ENCODE measurements around the gene BDH1.

BDH1 gene

DNA sequence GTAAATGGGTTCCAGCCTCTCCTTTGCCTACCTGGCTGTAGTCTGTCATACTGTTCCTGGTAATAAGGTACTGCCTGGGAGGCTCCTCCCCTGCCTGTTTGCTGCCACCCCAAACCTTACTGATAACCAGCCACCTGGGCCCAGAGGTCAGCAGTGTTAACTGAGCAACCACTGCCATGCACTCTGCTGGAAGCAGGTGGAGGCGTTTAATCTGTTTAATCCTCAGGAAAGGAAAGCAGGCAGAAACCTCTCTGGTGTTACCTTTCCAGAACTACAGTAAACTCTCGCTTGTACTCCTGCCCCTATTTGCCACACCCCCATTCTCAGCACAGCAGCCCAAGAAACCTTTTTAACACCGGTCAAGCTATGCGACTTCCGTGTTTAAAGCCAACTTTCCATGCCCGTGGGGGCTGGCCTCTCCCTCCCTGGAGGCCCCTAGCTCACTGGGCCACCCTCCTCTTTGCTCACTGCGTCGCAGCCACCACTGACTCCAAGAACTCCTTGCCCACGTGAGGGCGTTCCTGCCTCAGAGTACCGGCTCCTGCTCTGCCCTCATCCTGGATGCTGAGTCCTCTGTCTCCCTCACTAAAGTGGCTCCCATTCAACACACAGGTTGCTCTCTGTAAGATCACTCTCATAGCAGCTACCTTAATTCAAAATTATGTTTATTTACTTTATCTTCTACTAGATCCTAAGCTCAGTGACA lies 8.3 kb downstream of the BDH1 start:
- peaks cover 36% of the 10 kb centered on the region for H3K4me1 Mint-ChIP-seq (ENCODE audit: low read depth)
- H3K9me3 Mint-ChIP-seq = no peaks in the 10 kb centered on the region
- no peak overlapping the region for H3K4me3 Mint-ChIP-seq
- intact Hi-C loops (cut with micrococcal nuclease) = no loop called here
- H3K36me3 Mint-ChIP-seq (ENCODE audit: low read depth) = peaks cover 5% of the 10 kb centered on the region
- no peak overlapping the region for H3K27ac Mint-ChIP-seq
- H3K27me3 Mint-ChIP-seq = no peaks in the 10 kb centered on the region

DNA sequence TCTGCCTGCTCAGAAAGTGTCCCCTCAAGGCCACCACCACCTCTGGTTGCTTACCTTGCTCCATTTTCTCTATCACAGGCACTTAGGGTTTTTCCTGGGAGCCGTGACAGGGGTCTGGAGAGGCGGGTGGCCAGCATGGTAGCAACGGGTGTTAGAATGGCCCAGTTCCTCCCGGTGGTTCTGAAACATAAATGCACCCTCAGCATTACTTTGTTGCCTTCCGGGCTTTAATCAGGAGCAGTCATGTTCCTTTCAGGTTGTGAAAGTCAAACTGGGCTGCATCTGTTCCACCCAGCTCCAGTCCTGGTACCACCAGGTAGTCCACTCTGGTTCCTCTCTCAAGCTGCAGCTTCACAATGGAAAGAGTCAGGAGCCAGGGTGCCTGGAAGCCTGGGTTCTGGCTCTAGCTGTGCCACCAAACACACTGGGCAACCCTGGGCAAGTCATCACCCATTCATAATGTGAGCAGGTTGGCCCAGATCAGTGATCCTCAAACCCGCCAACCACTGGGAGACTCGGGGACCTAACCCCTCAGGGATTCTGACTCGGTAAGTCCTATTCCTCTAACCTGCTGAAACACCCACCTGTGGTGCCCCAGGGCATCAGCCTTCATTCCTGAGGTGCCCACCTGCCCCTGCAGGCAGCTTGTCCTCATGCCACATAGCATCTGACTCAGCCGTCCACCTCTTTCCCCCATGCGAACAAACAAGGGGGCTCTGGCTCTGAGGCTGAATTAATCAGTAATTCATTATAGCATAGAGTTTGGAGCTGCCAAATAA lies 9.3 kb downstream of the BDH1 start:
- Mint-ChIP-seq H3K27me3 (no peaks in the 10 kb centered on the region), H3K9me3 (no peaks in the 10 kb centered on the region), H3K27ac (peak overlapping the region; percentile 67), H3K4me1 (ENCODE audit: low read depth) (peaks cover 42% of the 10 kb centered on the region), H3K4me3 (no peak overlapping the region), H3K36me3 (ENCODE audit: low read depth) (peaks cover 5% of the 10 kb centered on the region)
- intact Hi-C loops (cut with micrococcal nuclease) = no loop called here

DNA sequence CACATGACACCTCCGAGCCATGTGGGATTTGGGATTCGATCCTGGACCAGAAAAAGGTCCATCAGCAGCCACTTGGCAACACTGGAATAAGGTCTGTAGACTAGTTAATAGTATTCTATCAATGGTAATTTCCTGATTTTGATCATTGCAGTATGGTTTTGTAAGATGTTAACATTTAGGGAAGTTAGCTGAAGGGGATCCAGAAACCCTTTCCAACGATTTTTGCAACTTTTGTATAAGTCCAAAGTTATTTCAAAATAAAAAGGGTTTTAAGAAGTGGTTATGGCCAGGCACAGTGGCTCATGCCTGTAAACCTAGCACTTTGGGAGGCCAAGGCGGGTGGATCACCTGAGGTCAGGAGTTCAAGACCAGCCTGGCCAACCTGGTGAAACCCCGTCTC lies 10.2 kb downstream of the BDH1 start:
- no peaks in the 10 kb centered on the region for H3K27me3 Mint-ChIP-seq

DNA sequence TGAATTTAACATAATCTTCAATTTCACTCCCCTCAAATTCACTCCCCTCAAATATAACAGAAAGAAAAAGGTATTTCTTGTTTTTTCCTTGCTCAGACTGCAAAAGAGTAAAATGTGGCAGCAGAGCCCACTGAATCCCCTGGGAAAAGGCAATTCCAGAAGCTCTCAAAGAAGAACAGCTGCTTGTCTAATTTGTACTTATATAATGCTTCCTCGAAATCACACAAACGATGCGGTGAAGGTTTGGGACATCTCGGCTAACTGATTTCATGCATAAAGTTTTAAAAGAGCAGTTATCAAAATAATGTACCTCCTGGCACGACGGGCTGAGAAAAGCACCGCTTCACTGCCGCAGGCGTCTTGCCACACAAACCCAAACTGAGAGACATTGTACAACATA lies 10.7 kb downstream of the BDH1 start:
- Mint-ChIP-seq H3K4me3 (no peak overlapping the region), H3K27ac (peak overlapping the region; percentile 53), H3K27me3 (no peaks in the 10 kb centered on the region), H3K36me3 (ENCODE audit: low read depth) (peaks cover 5% of the 10 kb centered on the region), H3K4me1 (ENCODE audit: low read depth) (peaks cover 51% of the 10 kb centered on the region), H3K9me3 (no peaks in the 10 kb centered on the region)
- intact Hi-C loops (cut with micrococcal nuclease) = no loop called here

More for the DNA sequence above, 10.2 kb downstream of the BDH1 start:
- peaks cover 49% of the 10 kb centered on the region for H3K4me1 Mint-ChIP-seq (ENCODE audit: low read depth)
- intact Hi-C loops (cut with micrococcal nuclease) = no loop called here
- peak overlapping the region; percentile 53 for H3K27ac Mint-ChIP-seq
- no peaks in the 10 kb centered on the region for H3K9me3 Mint-ChIP-seq
- H3K4me3 Mint-ChIP-seq = no peak overlapping the region
- peaks cover 5% of the 10 kb centered on the region for H3K36me3 Mint-ChIP-seq (ENCODE audit: low read depth)

DNA sequence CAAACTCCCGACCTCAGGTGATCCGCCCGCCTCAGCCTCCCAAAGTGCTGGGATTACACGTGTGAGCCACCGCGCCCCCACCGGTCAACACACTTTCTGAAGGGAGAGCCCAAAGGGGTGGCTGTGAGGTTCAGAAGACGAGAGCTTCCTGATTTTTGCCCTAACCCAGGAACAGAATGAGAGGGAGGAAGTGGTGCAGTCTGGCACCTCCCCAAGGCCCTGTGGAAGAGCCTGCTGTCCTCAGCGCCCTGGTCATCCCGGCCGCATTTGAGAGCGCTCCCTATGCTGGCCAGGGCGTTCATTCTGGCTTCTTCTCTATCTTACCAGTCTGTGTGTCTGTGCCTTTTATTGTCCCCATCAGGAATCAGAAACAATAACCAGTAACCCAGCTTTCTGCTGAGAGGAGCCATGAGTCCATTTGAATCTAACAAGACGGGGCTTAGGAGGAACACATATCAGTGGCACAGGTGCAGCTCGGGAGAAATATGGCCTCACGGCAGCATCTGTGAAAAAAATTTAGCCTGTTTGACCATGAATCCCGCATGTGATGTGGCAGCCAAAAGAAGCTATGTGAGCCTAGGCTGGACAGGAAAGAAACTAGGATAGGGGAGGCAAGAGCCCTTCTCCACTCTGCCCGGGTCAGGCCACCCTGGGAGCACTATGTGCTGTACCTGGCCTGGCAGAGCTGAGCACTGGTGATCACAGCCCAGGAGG lies 12.9 kb downstream of the BDH1 start:
- H3K36me3 Mint-ChIP-seq (ENCODE audit: low read depth) = peaks cover 17% of the 10 kb centered on the region
- no peak overlapping the region for H3K4me3 Mint-ChIP-seq
- peak overlapping the region; percentile 88 for H3K27ac Mint-ChIP-seq
- H3K4me1 Mint-ChIP-seq (ENCODE audit: low read depth) = peaks cover 58% of the 10 kb centered on the region
- no peaks in the 10 kb centered on the region for H3K27me3 Mint-ChIP-seq
- no peaks in the 10 kb centered on the region for H3K9me3 Mint-ChIP-seq
- intact Hi-C loops (cut with micrococcal nuclease) = no loop called here

DNA sequence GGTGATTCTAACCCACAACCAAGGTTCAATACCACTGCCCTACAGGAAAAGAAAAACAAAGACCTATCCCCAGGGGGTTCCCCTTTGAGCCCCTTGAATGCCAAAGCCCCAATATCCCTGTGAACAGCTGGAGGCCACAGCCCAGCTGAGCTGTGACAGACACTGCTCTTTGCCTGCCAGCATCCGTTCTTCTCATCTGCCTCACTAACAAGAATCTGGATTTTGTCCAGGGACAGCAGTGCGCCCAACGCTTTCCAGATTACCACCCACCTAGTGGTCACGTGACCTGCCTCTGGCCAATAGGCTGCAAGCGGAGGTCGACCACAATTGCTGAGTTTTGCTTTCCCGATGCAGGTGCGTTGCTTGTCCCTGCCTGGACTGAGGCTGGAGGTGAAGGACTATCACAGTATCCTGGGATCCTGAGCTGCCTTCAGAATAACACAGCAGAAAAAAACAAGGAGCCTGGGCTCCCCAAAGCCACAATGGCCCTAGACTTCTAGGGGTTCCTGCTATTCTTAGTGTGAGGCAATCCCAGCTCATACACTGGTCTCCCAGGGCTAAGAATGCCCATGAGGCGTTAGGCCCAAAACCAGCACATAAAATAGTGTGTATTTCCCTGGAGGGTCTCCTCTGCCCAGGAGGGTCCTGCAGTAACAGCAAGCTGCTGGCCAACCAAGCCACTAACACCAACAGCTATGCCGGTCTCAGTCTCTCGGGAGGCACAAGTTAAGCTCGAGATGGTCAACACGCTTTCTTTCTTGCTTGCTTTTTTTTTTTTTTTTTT lies 13.8 kb downstream of the BDH1 start:
- peak overlapping the region; percentile 88 for H3K27ac Mint-ChIP-seq
- H3K27me3 Mint-ChIP-seq = no peaks in the 10 kb centered on the region
- no peaks in the 10 kb centered on the region for H3K9me3 Mint-ChIP-seq
- peaks cover 56% of the 10 kb centered on the region for H3K4me1 Mint-ChIP-seq (ENCODE audit: low read depth)
- intact Hi-C loops (cut with micrococcal nuclease) = no loop called here
- H3K4me3 Mint-ChIP-seq = no peak overlapping the region
- peaks cover 26% of the 10 kb centered on the region for H3K36me3 Mint-ChIP-seq (ENCODE audit: low read depth)

DNA sequence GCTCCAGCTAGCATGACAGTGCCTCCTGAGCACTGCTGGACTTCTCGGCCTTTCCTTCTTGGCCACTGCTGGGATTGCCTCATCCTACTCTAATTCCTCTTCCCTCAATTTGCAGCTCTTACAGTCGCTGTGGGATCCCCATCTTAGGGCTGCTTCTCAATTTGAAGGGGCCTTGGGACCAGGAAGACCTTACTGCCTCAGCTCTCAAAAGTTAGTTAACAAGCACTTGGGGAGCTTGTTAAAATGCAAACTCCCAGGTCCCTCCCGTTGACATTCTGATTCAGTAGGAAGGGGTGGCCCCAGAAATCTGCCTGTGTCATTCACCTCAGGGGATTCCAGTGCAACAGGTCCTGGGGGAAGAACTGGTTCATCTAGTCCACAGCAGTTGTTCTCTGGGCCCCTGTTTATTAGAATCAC lies 14.8 kb downstream of the BDH1 start:
- Mint-ChIP-seq H3K9me3 (no peaks in the 10 kb centered on the region), H3K27me3 (no peaks in the 10 kb centered on the region), H3K36me3 (ENCODE audit: low read depth) (peaks cover 27% of the 10 kb centered on the region), H3K4me1 (ENCODE audit: low read depth) (peaks cover 46% of the 10 kb centered on the region), H3K4me3 (no peak overlapping the region), H3K27ac (no peak overlapping the region)
- intact Hi-C loops (cut with micrococcal nuclease) = no loop called here

DNA sequence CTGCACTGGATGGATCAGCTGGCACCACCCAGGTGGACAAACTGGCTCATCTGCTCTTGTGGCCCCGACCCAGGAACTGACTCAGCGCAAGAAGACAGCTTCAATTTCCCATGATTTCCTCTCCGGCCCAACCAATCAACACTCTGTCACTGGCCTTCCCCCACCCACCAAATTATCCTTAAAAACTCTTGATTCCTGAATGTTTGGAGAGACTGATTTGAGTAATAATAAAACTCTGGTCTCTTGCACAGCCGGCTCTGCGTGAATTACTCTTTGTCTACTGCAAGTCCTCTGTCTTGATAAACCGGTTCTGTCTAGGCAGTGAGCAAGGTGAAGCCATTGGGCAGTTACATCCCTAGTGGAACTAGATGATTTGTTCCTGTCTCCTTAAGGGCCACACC lies 16.1 kb downstream of the BDH1 start:
- H3K27me3 Mint-ChIP-seq = no peaks in the 10 kb centered on the region
- intact Hi-C loops (cut with micrococcal nuclease) = no loop called here
- peaks cover 36% of the 10 kb centered on the region for H3K4me1 Mint-ChIP-seq (ENCODE audit: low read depth)
- H3K4me3 Mint-ChIP-seq = no peak overlapping the region
- H3K9me3 Mint-ChIP-seq = no peaks in the 10 kb centered on the region
- H3K27ac Mint-ChIP-seq = no peak overlapping the region
- peaks cover 27% of the 10 kb centered on the region for H3K36me3 Mint-ChIP-seq (ENCODE audit: low read depth)

DNA sequence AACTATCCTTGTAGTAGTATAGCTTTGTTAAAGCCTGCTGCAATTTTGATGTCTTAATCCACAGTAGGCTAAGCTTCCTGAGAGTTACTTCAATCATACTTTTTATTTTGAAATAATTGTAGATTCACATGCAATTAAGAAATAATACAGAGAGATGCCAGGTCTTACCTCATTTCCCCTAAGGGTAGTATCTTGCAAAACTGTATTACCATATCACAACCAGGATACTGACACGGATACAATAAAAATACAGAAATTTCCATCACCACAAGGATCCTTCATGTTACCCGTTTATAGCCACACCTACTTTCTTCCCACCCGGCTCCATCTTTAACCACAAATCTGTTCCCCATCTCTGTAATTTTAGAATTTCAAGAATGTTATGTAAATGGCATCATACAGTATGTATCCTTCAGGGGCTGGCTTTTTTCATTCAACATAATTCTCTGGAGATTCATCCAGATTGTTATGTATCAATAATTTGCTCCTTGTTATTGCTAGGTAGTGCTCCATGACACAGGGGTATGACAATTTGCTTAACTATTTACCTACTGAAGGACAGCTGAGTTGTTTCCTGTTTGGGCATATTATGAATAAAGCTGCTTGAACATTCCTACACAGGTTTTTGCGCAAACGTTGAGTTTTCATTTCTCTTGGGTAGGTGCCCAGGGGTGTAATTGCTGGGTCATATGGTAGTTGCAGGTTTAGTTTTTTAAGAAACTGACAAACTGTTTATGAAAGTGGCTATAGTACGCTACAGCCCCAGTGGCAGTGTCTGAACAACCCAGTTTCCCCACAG lies 21.6 kb downstream of the BDH1 start:
- no peak overlapping the region for H3K27ac Mint-ChIP-seq
- no peaks in the 10 kb centered on the region for H3K9me3 Mint-ChIP-seq
- no peaks in the 10 kb centered on the region for H3K27me3 Mint-ChIP-seq
- peaks cover 44% of the 10 kb centered on the region for H3K36me3 Mint-ChIP-seq (ENCODE audit: low read depth)
- no peak overlapping the region for H3K4me3 Mint-ChIP-seq
- peaks cover 16% of the 10 kb centered on the region for H3K4me1 Mint-ChIP-seq (ENCODE audit: low read depth)
- intact Hi-C loops (cut with micrococcal nuclease) = no loop called here

DNA sequence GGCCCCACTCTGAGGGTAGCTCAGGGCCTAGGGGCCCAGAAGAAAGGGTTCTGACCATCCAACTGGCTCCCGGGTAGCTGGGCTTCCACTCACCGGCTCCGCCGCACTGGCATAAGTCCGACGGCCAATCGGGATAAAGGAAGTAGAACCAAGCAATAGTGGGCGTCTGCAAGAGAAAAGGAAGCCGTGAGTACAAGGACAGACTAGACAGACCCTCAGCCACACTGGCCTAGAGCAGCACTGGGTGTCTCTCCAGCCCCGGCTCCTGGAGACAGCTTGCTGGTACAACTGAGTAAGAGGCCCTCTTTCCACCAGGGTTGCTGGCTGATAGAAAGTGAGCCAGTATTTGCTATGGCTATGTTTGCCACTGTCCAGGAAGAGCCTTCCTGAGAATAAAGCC lies 22.4 kb downstream of the BDH1 start:
- Mint-ChIP-seq H3K9me3 (no peaks in the 10 kb centered on the region), H3K27me3 (no peaks in the 10 kb centered on the region), H3K4me1 (ENCODE audit: low read depth) (peaks cover 16% of the 10 kb centered on the region), H3K4me3 (no peak overlapping the region), H3K27ac (no peak overlapping the region), H3K36me3 (ENCODE audit: low read depth) (peaks cover 38% of the 10 kb centered on the region)
- intact Hi-C loops (cut with micrococcal nuclease) = no loop called here

DNA sequence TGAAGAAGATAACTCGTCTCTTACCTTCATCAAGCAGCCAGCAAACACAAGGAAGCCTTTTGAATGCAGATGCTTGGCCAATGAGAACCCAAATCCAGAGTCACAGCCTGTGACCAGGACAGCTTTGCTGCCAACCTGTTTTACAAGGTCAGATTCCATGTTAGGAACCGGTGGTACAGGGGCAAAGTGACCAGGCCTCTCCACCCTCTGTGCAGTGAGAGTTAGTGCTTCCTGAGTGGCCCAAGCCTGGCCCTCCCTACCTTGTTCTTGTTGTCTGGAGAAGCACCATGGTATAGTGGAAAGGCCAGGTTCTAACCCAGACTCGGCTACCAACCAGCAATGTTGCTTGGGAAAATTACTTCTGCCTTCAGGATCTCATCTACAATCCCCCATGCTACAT lies 23.4 kb downstream of the BDH1 start:
- H3K9me3 Mint-ChIP-seq = no peaks in the 10 kb centered on the region
- H3K27ac Mint-ChIP-seq = no peak overlapping the region
- no peak overlapping the region for H3K4me3 Mint-ChIP-seq
- H3K4me1 Mint-ChIP-seq (ENCODE audit: low read depth) = peaks cover 16% of the 10 kb centered on the region
- H3K36me3 Mint-ChIP-seq (ENCODE audit: low read depth) = peaks cover 38% of the 10 kb centered on the region
- intact Hi-C loops (cut with micrococcal nuclease) = no loop called here
- H3K27me3 Mint-ChIP-seq = no peaks in the 10 kb centered on the region

DNA sequence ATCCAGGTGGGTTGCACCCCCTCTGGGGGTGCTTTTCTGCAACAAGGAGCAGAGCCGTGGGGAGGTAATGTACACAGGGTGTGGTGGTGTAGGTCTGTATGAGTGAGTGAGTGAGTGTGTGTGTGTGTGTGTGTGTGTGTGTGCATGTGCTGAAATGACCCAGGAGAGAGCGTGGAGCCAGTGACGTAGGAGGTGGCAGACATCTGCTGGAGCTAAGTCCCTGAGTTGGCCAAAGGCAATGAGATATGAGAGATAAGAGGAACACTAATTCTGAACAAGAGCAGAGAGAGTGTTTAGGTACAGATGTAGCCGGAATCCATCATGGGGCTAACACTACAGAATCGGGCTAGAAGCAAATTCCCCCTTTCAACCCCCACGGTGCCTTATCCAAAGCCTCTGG lies 27.6 kb downstream of the BDH1 start:
- Mint-ChIP-seq H3K4me3 (no peak overlapping the region), H3K9me3 (no peaks in the 10 kb centered on the region), H3K36me3 (ENCODE audit: low read depth) (peaks cover 63% of the 10 kb centered on the region), H3K27ac (no peak overlapping the region), H3K27me3 (no peaks in the 10 kb centered on the region), H3K4me1 (ENCODE audit: low read depth) (peaks cover 7% of the 10 kb centered on the region)
- intact Hi-C loops (cut with micrococcal nuclease) = no loop called here

DNA sequence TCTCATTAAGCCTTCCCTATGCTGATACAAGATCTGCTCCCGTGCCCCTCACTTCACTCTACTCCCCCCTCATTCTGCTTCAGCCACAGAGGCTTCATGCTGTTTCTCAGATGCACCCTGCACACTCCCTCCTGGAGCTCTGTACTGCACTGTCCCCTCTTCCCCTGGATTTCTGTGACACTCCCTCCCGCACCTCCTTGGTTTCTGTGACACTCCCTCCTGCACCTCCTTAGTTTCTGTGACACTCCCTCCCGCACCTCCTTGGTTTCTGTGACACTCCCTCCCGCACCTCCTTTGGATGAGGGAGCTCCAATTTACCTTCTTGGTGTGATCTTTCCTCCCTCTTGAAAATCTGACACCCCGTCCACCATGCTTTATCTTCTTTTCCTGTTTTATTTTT lies 28.2 kb downstream of the BDH1 start:
- Mint-ChIP-seq H3K4me3 (no peak overlapping the region), H3K27ac (no peak overlapping the region), H3K36me3 (ENCODE audit: low read depth) (peaks cover 64% of the 10 kb centered on the region), H3K9me3 (no peaks in the 10 kb centered on the region), H3K4me1 (ENCODE audit: low read depth) (peaks cover 1% of the 10 kb centered on the region), H3K27me3 (no peaks in the 10 kb centered on the region)
- intact Hi-C loops (cut with micrococcal nuclease) = no loop called here

Data from dendritic cell treated with granulocyte-macrophage colony-stimulating factor and Interleukin-4, amounts not matched to agents 40 ng/mL and 50 ng/mL, for 4 days (primary cell).